D341Med (cell line): ENCODE data around the gene POU6F2.
"Not testable (repeated sequence)": the region's sequence is repeated elsewhere in the genome, so short reads cannot be mapped to it uniquely, and the experiment has no call there.

Source experiments
- DNase-seq: peaks from one replicate; pipeline ENCODE4 v3.0.0; 2012; ENCODE audit warnings: low spot score

The POU6F2 gene

DNA sequence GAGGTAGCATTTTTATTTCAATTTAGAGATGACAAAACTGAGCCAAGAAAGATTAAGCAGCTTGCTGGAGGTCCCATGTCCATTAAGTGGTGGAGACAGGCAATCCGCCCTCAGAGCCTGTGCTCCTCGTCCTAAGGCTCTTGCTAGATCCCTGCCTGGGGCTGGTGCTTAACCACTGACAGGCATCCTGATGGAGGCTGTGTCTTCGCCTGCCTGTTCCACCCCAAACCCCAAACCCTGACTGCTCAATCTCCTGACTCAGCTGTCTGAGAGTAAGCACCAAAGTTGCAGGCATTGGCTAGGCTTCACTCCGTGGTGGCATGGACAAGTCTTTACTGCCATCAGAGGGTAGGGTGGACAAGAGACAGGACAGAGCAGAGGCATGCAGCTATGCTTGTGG lies 209.4 kb downstream of the POU6F2 start:
- no peak for DNase-seq

DNA sequence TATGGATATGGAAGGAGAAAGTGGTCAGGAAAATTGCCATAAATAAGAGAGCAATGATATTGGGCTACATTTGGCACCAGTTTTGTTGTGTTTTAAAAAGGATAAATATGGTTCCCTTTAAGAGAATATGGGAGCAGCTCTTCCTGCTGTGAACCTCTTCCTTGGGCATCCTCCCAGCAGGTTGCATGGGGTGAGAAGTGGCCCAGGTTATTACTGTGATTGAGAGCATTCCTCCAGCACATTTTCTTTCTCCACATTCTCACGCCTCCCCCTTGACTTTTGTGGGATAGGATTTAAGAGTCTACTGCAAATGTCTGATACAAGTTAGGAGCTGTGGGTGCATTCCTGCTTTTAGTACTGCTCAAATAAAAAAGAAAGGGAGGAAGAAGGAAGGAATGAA lies 214.8 kb downstream of the POU6F2 start:
- no peak for DNase-seq

DNA sequence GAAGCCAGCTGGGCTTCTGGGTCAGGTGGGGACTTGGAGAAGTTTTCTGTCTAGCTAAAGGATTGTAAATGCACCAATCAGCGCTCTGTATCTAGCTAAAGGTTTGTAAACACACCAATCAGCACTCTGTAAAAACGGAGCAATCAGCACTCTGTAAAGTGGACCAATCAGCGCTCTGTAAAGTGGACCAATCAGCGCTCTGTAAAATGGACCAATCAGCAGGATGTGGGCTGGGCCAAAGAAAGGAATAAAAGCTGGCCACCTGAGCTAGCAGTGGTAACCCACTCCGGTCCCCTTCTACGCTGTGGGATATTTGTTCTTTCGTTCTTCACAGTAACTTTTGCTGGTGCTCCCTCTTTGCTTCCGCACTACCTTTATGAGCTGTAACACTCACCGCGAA lies 216.7 kb downstream of the POU6F2 start:
- not testable (repeated sequence) for DNase-seq

DNA sequence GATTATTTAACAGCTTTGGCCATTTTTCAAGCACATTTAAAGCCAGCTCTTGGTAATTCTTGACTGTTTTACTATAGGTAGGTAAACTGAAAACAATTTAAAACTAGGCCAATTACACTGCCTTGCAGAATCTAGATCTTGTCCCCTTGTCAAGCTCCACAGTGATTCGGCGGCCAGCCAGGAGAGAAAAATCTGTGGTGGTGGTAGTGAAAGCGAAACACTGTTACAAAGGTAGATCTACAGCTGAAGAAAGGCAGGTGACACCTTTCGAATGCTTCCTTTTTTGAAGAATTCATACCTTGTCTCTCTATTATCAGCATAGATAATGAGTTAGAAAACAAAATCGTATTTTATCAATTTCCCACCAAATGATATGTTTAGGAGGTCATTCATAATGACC lies 218.3 kb downstream of the POU6F2 start:
- no peak for DNase-seq

DNA sequence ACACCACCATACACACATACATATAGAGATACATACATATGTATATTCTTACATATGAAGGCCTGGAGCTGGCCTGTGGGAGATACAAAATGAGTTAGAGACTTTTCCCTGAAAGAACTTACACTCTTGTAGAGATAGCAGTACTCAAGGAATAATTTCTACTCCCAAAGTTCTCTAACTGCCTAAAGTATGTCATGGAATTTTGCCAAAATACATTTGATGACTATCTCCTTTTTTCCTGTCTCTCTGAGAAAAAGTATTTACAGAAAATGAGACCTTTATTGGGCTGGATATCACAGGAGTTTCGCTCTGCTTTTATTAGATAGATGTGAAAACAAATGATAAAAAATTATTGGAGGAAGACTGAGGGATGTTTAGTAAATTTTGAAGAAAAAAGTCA lies 220.1 kb downstream of the POU6F2 start:
- no peak for DNase-seq

DNA sequence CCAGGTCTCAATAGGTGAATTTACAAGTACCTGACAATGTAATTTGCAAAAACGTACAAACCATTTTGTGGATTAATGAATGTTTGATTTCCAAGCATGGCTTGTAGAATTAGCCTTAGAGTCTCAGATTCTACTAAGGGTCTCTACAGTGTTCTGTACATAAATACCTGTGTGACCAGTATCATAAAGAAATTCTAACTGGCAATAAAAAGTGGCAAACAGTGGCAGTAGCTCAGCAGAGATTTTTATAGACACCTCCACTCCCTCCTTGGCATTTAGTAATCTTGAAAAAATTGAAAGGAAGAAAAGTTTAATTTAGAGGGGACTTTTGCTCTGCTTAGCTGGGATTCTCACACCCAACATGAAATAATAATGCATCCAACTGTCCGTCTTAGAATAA lies 220.8 kb downstream of the POU6F2 start:
- DNase-seq = no peak

DNA sequence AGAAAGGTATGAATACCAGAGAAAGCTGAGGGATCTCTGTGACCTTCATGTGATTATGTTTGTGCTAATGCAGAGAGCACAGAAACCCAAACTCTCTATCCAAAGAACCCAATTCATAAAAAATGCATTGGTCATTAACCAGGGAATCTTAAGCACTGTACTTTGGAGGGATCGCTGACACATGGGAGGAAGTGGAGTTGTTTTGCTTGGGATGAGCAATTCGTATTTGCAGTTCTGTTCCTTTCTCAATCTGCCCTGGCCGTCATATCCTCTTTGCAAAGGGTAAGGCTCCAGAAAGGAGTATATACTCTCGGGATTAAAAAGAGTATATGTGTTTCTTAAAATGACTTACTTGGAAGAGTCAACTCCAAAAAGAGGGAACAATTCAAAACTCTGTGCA lies 221.3 kb downstream of the POU6F2 start:
- no peak for DNase-seq

DNA sequence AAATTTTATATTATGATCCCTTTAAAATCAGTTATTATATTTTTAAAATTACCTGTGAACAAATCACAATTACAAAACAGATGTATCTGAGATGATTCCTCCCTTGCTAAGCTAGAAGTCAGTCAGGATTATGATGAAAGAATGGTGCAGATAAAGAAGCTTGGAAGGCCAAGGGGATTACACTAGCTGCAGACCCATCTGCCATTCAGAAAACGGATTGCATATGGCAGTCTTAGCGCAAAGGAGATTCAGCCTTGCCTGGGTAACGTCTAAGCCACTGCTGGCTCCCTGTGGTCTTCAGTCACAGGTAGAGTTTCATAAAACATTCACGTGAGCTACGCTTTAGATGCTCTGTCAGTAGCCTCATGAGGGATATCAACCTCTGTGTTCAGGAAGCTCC lies 222.2 kb downstream of the POU6F2 start:
- DNase-seq = peak; percentile 71

DNA sequence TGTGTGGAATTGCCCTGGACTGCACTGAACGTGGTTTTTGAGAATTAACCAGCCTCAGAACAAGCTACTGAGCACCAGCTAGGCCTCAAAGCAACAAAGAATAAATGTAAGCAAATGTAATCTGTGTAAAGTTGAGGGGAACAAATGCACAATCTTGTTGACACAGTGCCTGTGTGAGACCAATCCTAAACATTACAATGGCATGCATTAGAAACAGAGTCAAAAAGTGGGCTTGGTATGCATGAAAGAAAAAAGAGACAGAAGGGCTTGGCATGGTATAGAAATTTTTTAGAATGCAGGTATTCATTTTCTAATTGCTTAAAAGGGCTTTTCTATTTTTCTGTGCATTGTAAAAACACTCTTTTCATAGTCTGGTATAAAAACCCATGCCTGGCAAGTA lies 224.3 kb downstream of the POU6F2 start:
- no peak for DNase-seq

DNA sequence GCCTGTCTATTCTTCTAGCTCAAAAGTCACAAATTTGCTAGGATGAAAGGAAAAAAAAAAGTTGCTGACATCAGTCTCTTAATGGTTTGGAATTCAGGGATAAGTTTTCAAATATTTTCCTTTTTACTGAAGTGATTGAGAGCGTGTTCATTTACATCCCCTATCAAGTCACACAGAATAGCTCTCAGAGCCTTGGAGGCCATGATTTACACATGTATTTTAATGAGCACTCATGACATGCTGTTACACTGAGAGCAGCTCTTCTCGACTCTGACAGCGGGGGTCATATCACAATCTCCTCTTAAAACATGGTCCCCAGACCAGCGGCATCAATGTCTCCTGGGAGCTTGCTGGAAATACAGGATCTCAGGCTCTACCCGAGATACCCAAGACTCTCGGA lies 232.7 kb downstream of the POU6F2 start:
- DNase-seq = no peak

DNA sequence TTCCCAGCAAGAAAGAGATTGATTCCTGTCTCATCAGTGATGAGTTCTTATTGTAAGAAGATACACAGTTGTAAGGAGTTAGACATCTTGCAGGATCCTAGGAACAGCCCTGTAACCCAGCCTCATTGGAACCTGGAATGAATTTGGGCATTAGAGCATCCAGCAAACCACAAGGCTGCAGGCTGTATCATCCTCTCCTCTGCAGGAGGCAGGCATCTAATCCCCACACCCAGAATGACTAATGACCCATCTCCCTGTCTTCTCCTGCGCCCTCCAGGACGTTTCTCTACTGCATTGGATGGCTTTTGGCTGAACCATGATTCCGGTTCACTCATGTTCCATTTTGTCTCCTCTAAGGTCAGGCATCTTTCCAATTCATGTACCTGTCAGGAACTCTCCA lies 233.9 kb downstream of the POU6F2 start:
- DNase-seq = no peak

DNA sequence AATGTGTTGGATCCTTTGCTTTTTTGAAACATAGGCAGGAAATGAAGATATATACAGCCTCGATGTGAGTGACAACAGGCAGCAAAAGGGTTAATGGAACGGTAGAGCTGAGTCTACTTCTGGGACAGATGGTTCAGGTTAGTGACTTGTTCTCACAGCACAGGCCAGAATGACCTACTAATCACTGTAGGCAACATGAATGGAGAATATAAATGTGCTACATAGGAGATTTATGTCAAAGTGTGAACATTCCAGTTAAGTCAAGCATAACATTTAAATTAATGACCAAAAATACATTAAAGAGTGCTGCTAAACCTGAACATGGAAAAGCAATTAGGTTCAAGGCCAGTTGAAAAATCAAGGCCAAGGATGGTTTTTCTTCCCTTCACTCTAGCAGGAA lies 235.2 kb downstream of the POU6F2 start:
- no peak for DNase-seq

DNA sequence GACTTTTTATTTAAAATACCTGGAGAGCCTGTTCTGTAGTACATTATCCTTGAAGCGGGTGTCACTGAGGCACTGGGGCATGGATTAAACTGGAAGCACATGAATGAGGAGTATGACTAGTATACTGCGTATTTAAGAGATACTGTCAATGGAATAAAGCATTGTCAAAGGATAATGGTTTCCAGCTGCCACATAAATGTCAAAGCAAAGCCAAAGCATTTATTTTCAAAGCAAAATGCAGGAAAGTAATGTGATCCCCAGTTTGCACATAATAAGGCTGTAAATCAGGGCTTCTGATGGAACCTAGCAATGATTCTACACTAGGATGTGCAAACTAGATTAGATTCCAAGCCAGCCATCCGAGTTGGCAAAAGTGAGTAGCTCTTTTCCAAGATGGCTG lies 240.1 kb downstream of the POU6F2 start:
- no peak for DNase-seq

DNA sequence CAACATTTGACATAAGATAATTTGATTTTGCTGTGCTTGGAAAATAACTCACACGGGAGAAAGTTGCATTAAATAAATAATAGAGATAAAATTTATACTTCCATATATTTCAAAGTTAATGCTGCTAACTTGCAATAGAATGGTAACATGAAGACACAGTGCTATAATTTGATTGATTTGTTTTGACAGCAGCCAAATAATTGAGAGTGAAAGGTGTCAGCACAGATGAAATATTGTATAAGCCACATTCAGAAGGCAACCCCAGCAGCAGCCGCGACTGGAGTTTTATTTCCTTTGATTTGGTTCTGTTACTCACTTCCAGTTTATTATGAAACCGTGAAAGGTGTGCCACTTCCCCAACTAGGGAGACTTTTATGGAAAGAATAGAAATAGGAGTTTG lies 242.2 kb downstream of the POU6F2 start:
- no peak for DNase-seq

DNA sequence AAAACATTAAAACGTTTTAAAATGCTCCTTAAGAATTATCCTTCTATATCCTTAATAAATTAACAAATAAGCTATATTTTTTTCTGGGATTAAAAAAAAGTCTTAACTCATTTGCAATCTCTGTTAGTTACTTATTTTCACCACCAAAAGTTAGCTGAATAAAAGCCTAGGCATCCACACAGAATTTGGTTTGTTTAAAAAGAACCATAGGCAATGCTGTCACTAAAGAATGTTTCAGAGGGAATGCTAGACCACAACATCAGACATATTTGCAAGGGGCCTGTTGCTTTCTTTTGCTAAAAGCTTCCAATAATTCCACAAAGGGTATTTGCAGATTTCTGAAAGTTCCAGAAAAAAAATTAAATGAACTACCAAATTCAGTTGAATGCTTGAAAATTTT lies 244.2 kb downstream of the POU6F2 start:
- DNase-seq = no peak

DNA sequence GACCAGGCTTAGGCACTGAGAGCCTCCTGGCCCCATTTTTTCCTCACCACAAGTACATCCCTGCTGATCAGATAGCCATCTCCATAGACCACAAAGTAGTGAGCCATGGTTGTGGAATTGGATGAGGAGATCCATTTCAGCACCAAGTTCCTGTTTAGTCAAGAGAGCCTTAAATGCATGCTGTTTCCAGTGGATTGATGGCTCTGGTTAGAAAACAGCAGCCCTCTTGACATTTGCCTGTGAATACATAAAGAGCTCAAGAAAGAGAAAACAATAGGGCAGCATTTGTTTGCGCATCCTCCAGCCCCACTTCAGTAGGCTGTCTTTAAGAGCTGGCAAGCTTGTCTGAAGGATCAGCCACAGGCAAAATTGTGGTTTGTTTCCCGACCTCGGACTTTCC lies 251.2 kb downstream of the POU6F2 start:
- no peak for DNase-seq

DNA sequence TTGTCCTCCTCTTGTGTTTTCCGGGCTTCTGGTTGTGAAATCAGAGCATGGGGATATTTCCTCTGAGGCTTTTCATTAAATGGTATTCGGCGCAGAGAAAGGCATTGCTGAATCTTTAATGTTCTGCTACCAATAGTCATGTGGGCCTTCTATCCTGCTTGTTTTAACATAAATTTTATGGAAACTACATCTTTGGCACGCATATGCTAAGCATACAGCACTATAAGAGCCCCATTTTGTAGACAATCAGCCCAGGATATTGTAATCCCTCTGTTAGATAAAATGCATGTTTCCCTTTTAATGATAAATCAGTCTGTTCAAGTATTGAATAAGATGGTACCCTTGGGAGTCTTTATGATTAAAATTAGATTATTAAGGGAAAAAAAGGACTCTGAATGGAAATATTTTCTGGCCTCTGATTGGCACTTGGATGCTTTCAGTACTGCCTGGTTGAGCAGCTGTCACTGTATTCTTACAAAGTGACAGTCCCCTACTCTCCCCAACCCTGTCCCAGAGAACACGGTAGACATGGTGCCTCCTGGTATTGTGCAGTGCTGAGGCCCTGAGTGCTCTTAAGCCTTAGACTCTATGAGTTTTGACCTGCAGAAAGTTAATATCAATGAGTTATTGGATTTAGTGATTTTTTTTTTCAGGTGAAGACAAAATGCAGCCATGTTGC lies 256.3 kb downstream of the POU6F2 start:
- no peak for DNase-seq

DNA sequence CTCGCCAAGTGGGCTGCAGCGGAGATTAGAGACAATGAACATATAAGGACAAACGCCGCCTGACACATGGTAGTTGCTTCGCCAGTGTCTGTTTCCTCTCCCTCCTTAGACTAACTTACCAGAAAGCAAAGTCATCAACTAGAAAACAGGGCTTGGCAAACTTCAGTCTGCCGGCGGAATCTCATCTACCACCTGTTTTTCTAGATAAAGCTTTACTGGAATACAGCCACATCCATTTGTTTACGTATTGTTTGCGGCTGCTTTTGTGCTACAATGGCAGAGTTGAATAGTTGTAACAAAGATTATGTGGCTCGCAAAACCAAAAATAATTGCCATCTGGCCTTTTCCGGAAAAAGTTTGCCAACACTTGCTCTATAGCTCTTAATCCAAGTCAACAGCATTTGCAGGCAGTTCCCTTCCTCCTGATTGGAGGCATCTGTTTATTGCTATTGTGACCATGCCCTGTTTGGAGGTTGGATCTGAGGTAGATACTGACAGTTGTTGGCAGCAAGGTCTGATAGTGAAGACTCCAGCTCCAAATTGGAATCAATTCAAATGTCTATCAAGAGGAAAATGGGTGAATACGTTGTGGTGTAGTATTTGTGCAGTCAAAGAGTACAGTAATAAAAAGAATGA lies 260.6 kb downstream of the POU6F2 start:
- no peak for DNase-seq

DNA sequence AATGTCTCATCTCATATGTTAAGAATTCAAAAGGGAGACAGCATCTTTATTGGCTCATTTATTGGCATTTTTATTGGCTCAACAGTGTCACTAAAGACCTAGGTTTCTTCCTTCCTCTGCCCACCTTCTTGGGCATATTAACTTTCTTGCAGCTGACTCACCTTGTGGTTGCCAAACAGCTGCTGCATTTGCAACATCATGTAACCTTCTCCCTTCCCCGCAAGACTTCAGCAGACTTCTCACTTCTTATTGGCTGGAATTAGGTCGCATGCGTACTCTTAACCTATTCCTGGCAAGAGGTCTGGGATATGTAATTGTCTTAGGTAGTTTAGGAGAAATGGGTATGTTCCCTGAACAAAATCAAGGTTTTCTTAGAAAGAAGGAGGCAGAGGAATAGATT lies 263.2 kb downstream of the POU6F2 start:
- no peak for DNase-seq

DNA sequence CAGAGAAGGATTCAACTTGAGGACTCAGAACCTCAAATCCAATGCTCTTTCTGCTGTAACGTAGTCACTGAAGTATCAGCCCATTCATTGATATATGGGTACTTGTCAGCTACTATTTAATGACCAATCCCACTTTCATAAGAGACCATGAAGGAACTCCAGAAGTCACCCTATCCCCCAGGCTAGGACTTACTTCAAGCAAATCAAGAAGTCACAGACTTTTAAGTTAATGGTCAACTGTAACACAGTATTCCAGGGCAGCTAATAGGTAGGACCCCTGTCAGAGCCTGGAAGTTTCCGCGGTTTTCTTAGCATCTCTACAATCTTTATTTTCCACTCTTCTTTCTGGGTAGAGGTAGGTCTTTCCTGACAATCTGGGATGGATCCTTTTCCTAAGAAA lies 269.9 kb downstream of the POU6F2 start:
- no peak for DNase-seq

DNA sequence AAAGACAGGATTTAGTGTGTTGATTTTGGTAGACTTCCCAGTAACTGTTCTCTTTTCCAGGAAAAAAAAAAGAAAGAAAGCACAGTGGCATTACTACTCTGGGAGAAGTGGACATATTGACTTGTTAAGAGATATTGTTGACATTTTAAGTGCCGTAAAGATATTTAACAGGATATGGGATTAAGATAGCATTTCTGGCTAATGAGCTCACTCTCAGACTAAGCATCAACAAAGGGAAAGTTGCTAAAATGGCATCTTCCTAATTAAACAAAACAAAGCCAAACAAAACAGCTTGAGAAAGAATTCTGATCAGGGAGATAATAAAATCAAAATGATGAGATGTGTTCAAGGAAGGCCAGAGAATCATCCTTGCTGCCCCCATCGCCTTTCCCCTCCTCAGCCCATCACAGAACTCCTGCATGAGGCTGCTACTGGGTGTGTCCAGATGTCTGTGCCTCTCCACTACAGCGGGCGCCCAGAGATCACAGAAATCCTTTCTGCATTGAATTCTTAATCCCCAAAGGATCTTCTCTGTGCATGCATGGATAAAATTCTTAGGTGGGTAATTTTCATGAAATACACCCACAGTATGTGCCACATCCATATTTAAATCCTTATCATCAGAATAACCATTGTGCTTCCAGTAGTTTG lies 270.5 kb downstream of the POU6F2 start:
- DNase-seq = peak; percentile 65

DNA sequence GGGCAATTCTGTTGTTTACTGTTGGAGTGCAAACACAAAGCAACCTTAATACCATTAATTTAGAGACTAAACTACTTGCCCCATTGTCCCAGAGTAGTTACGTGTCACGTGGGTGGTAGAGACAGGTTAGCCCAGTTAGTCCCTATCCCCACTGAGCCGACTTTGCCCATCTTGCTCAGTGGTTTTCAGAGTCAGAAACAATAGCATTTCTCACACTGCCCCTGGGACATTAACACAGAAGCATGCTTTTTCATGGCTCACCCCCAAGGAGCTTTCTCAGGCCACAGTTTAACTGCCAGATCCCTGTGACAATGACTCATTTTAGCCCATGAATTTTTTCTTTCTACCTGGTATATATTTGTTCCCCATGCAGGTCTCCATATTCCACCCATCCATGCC lies 271.0 kb downstream of the POU6F2 start:
- no peak for DNase-seq

DNA sequence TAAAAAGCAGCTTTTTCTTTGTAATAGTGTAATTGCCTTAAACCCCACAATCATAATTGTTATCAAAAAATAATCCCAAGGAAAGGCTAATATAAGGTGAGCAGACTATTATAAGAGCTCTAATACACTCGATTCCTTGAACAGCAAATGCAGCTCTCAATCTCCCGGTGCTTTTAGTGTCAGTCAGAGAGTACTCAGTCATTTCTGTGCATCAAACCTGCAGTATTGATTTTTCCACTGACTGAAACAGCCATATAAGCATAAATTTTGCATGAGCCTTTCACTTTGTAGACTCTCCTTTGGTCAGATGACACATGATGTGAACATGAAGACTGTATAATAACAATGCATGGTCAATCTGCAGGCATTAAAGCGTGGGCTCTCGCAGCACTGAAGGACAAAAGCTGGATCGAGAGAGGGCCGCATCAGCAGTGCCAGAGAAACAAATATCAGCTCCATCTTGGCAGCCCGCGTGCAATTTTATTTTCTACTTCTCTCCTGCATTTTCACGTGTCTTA lies 272.0 kb downstream of the POU6F2 start:
- DNase-seq = no peak

DNA sequence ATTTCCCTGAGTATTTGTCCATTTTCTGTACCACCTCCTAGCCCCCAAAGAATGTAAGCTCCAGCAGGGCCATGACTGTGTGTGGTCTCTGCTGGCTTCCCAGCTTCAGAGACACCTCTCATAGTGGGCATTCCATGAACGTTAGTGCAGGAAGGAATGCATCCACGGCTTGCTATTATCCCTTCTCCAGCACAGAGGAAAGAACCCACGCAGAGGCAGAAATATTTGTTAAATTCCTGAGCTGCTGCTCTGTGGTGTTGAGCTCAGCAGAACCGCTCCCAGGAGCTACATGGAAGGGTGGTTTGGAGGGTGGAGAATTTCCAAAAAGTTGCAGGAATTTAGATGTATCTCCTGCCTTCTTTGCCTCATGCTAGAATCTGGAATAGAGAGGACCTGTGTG lies 275.2 kb downstream of the POU6F2 start:
- no peak for DNase-seq
